GM19397 (cell line): ENCODE data around the gene DDN.

Source experiments
- ATAC-seq: cut with Tn5 transposase; IDR thresholded peaks from one replicate; pipeline ENCODE4 v1.9.1; 2021; ENCODE audit warnings: mild to moderate bottlenecking, moderate library complexity; ENCODE audit not compliant: unreplicated experiment

Gene DDN

DNA sequence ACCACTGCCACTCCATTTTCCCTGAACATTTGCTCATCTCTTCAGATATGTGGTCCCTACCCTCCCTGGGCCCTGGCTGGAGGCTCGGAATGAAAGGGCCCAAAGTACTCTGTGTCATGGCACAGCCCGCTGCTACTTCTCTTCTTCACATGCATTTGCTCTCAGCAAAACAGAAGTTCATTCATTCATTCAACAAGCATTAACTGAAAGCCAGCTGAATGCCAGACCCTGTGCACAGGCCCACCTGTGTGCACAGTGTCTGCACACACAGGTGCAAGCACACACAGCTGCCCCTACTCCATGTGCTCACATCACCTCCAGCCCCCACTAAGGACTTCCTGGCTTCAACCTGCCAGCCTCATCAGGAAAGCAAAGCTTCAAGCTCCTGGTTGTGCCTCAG, 13.3 kb downstream of the DDN start:
- ATAC-seq: no peak

DNA sequence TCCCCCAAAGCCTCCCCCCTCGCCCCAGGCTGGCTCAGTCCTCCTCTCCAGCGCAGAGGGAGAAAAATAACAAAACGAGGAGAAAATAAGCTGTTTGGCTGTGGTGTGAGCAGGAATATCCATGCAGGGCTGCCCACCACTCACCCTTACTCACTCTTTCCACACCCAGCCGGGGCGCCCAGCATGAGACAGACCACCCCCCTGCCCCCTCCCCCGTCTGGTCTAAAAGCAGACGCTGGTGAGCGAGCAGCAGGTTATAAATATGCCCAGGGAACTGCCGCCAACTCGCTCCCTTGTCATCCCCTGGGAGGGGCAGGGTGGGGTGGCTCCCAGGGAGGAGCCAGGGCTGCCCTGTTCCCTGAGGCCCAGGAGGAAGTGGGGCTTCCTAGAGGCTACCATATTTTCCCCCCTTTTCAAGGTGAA, 13.7 kb downstream of the DDN start:
- ATAC-seq: no peak

DNA sequence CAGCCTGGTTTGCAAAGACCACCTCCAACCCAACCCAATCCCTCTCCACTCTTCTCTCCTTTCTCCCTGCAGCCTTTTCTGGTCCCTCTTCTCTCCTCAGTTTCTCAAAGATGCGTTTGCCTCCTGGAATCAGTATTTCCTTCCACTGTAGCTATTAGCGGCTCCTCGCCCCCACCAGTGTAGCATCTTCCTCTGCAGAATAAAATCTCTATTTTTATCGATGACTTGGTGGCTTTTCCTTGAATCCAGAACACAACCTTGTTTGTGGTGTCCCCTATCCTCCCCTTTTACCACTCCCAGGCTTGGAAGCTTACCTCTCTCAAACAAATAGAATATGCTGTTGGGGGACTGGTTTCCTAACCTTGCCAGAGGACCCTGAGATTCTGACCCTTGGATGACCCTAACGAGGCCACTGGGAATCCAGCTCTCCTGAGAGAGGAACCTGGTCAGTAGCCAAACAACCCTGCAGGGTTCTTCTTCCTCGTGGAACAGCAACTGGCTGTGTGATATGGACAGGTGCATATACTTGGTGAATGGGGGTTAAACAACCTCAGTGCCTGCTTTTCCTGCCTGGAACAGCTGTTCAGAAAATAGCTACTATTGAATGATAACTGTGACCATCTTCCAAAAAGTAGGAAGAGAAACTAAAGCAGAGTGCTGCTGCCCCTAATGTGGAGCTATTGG, 16.6 kb downstream of the DDN start:
- ATAC-seq: no peak

DNA sequence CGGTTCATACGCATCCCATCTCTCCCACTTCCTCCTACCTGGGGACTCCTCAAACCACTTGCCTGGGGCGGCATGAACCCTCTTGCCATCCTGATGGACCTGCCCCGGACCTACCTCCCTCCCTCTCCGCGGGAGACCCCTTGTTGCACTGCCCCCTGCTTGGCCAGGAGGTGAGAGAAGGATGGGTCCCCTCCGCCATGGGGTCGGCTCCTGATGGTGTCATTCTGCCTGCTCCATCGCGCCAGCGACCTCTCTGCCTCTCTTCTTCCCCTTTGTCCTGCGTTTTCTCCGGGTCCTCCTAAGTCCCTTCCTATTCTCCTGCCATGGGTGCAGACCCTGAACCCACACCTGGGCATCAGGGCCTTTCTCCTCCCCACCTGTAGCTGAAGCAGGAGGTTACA, 17.4 kb downstream of the DDN start:
- ATAC-seq: no peak

DNA sequence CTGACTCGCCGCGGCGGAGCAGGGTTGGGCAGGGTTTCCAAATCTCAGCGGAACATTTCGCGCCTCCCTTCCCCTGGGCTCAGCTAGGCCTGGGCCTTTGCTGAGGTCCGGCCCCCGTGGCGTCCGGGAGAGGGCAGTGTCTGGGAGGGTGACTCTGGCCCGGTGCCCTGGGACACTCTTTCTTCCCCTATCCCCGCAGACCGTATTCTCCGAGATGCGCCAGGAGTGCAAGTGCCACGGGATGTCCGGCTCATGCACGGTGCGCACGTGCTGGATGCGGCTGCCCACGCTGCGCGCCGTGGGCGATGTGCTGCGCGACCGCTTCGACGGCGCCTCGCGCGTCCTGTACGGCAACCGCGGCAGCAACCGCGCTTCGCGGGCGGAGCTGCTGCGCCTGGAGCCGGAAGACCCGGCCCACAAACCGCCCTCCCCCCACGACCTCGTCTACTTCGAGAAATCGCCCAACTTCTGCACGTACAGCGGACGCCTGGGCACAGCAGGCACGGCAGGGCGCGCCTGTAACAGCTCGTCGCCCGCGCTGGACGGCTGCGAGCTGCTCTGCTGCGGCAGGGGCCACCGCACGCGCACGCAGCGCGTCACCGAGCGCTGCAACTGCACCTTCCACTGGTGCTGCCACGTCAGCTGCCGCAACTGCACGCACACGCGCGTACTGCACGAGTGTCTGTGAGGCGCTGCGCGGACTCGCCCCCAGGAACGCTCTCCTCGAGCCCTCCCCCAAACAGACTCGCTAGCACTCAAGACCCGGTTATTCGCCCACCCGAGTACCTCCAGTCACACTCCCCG, 18.0 kb downstream of the DDN start:
- no peak for ATAC-seq

DNA sequence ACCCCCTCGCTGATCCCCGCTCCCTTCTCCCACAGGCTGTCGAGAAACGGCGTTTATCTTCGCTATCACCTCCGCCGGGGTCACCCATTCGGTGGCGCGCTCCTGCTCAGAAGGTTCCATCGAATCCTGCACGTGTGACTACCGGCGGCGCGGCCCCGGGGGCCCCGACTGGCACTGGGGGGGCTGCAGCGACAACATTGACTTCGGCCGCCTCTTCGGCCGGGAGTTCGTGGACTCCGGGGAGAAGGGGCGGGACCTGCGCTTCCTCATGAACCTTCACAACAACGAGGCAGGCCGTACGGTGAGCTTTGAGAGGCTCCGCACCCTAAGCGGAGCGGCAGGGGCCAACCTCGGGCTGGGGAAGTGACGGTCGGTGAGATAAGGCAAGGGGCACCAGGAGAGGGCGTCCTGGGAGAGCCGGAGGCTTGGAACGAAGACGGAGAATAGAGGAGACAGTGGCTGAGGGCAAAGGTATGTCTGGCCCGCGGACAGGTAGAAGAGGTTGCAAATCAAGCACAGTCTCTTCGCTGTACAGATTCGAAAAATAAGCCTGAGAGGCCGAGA, 18.7 kb downstream of the DDN start:
- ATAC-seq: no peak

DNA sequence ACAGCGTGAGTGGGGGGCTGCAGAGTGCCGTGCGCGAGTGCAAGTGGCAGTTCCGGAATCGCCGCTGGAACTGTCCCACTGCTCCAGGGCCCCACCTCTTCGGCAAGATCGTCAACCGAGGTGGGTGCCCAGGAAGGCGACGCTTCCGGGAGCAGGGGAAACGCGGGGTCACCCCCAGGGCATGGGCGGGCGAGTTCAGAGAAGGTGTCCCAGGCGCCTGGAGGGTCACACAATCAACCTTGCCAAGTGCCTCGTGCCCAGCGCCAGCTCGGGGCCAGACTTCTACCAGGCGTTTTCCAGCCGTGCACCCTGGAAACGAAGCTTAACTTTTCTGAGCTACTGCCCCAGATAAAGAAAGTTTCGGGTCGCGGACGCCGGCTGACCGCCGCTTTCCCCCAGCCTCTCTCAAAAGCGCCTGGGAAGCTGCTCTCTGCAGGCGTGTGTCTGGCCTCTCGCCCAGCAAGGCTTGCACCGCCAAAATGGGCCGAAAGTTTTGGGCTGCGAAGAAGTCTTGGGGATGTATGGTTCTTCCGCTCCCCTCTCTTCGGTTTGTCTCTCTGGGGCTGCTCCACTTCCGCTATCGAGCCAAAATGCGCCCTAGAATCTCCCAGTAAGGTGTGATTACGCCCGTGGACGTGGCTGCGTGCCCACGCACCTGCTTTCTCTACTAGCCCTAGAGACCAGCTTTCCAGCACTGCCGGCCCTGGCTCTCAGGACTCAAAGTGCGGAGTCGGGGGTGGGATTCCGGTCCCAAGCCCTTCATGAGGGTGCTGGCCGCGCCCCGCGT, 19.4 kb downstream of the DDN start:
- no peak for ATAC-seq

DNA sequence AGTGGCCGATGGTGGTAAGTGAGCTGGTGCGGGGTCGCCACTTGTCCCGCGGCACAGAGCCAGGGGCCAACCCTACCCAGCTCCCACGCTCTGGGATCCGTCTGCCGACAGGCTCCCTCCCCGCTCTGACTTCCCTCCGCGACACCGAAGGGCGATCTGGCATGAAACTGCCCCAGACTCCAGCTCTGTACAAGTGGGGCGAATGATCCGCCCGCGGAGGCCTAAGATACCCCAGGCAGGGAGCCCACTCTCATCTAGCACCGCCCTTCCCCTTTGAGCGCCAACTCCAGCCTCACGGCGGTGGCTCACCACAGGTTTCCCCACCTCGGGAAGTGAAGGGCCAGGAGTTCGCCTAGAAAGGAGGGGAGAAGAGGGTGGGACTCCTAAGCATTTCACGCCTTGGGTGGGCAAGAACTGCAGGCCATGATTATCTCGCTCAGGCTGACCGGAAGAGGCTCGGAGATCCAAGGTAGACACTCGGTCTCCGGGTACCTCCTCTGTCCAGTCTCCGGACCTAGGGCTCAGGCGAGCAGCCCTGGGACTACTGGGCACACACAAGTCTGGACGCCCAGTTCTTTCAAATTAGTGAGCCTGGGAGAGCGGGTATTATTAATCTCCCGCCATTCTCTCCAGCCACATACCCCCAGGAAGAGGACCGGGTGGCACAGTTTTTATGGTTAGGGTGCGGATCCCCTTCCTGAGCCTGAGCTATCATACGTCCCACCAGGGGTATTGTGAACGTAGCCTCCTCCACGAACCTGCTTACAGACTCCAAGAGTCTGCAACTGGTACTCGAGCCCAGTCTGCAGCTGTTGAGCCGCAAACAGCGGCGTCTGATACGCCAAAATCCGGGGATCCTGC, 20.2 kb downstream of the DDN start:
- ATAC-seq: no peak

DNA sequence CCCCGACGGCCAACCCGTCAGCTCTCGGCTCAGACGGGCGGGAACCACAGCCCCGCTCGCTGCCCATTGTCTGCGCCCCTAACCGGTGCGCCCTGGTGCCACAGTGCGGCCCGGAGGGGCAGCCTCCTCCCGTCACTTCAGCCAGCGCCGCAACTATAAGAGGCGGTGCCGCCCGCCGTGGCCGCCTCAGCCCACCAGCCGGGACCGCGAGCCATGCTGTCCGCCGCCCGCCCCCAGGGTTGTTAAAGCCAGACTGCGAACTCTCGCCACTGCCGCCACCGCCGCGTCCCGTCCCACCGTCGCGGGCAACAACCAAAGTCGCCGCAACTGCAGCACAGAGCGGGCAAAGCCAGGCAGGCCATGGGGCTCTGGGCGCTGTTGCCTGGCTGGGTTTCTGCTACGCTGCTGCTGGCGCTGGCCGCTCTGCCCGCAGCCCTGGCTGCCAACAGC, 20.9 kb downstream of the DDN start, which contains the start of gene WNT1:
Gene WNT1 (plus strand): TSS at position 32 of the 450 bp plus-strand sequence. CDS start 329 bp downstream, at position 361.
- ATAC-seq: peak; percentile 8

DNA sequence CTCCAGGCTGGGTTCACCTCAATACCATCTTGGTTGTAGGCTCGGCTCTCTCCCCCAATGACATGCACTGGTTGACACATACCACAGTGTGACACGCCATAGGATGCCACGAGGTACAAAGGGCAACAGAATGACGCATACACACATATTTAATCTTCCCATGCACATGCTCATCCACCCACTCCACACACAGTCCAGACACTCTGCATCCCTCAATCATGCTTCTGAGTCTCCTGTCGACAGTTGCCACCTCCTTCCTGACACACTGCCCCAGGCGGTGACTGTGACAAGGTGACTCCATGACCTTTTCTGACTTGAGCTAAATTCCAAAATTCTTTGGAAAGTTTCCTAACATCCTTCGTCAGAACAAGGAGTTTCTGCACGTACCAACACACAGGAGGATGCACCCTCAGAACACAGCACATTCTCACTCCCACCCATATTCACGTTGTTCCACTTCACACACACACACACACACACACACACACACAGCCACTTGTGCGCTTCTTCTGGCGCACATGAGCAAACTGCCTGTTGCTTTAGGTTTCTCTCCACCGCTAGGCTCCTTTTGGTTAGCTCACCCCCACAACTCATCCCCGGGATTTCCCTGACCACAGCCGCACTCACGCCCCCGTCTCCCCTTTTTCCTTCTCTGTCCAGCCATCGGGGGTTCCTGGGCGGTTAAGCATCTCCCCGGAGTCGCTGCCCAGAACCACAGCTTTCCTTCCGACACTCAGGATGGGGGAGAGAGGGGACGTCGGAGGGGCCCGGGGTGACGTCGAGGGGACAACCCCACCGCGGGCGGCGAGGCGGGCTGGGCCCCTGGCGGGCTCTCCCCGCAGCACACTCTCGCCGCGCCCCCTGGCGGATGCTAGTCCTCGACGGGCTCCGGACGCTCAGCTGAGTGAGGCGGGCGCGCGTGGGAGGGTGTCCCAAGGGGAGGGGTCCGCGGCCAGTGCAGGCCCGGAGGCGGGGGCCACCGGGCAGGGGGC, 21.6 kb downstream of the DDN start:
- ATAC-seq: peak; percentile 57

DNA sequence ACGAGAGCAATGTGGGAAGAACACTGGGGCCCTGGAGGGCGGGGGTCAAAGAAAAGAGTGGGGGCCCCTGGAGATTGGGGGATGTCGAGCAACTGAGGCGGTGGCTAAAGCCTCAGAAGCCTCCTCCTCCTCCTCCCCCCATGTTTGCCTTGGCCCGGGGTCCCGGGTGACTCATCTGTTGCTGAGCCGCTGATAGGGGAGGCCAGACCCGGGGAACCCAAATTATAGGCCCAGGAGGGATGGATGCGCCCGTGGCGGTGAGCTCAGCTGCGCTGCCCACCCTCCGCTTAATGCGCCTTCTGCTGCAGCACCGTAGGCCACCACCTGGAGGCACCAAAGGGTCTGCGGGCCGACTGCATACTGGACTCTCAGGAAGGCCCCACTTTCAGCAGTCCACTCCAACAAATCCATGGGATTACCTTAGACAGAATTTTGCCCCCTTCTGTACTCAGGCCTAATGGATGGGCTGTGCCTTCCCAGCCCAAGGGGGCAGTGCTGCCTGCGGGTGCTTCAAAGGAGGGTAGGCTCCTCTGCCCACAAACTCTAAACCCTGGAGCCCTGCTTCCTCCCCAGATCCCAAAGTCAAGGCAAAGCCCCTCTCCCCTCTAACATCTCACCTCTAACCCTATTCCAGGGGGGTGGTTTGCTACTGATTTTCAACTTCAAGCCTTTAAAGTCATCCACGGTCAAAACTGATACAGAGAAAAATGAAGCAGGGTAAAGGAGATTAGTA, 25.1 kb downstream of the DDN start:
- no peak for ATAC-seq

DNA sequence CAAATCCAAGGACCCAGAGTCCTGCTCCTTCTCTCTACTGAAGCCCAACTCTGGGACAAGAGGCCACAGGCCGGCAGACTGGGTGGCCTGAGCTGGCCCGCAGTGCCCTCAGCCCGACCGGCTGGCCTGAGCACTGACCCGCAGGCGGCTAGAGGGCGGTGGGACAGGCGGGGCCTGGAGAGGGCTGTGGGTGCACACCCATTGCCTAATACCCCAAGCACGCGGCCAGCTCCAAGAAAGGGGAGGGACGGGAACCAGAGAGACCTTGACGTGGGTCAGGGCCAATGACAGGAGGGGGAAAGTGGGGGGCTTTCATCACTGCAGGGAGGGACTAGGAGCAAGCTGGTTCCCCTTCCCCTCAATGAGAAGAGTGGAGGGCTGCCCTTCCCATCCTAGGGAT, 25.6 kb downstream of the DDN start:
- no peak for ATAC-seq

DNA sequence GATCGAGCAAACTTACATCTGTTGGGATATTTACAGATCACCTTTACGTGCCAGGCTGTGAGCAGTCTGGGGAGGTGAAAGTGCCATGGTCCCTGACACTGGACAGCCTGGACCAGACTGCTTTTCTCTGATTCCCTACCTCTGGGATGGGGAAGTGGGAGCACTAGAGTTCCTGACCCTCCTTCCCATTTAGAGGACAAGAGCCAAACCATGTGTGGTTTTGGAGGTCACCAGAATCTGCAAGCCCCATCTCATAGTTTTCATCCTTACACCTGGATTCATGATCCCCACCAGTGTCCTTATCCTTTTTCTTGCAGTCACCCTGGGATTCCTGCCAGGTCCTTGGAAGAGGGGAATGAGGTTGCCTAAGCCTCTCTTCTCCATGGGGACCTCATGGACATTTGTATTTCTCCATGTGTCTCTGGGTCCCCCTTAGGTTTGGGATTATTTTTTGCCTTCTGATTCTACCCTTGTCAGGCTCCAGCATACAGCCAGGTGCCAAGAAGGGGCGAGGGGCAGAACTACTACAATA, 26.2 kb downstream of the DDN start:
- no peak for ATAC-seq

DNA sequence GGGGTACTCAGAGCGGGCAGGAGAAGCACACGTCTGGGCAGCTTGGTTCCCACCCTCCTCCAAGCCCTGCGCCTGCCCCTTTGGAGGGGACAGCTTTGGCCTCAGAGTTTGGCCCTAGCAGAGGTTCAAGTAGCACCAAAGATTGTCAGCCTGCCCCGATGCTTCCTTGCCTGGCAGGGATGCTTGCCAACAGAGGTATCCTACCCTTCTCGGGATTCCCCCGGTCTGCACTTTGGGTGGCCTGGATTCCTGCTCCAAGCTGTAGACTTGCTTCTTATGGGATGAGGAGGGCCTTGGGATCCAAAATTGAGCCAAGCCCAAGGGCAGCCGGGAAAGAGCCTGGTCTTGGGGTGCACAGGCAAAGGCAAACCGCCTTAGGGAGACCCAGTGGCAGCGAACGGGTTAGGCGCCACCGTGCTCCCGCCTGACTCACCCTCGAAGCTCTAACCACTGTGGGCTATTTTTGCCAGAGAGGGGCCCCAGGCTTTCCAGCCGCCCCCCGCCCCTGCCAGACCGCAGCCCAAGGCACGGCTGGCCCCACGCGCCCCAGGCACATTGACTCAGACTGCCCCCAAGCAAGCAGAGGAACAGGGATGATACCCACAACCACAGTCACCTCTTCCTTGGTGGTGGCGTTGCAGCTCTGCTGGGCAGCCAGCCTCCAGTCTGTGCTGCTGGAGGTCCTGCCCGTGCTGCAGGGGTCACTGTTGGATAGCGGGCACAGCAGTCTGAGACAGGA, 26.8 kb downstream of the DDN start:
- no peak for ATAC-seq

DNA sequence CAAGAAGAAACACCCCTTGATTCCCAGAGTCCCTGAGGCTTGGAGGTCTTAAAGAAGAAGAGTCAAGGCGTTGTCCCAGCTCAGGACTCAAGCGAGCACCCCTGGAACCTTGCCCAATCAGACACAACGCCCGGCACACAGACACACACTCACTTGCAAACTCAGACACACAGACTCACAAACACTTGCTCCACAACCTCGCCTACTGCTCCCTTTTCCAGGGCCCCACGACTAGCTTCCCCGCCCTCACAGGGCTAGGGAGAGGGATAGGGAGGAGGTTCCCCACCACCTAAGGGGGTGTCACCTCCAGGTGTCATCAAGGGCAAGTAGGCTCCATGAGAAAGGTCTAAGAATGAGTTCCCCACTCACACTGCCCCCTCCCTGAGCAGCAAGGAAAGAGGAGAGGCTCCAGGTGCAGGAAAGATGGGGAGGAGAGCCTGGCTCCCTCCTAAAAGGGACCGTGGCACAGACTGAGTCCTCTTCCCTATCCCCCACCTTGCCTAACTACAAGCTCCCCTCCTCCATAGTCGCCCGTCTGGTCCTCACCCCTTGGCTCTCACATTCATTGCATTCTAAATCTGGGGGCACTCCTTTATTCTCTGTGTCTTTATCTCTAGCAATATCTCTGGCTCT, 28.4 kb downstream of the DDN start:
- ATAC-seq: no peak

DNA sequence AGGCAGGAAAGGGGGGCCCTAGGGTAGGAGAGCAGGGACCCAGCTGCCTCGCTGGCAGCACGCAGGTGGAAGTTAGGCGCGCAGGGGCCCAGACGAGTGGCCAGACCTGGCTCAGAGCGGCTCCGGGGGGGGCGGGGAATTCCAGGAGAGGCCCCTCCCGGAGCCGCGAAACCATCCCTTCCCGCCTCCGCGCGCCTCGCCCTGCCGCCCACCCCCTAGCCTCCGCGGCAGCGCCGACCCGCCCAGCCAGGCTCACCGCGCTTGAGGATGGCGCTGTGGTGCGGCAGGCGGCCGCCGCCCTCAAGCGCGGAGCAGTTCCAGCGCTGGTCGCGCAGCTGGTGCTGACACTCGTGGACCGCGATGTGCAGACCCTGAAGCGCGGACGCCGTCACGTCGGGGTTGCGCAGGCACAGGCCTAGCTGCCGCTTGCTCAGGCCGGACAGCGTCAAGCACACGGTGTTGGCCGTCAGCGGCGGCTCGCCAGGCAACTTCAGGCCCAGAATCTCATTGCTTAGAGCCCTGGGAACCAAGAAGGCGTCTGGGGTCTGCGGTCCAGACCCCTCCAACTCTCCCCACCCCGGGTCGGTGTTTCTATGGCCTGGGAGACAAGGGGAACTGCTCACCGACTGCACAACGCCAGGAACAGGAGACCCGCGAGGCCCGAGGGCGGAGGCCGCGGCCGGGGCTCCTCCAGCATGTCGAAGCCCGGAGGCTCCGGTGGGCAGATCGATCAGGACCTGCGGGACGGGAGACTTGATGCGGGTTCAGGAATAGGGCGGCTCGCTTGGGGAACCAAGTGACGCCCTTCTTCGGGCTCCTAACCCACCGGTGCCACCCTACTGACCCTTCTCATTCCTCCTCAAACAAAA, 29.1 kb downstream of the DDN start:
- ATAC-seq: no peak
